GM18868 (cell line): ENCODE results near the gene WDR93.

Experiments
- ATAC-seq: cut with Tn5 transposase; IDR thresholded peaks from one replicate; pipeline ENCODE4 v1.9.1; 2021; ENCODE audit warnings: mild to moderate bottlenecking, moderate library complexity; ENCODE audit not compliant: unreplicated experiment

WDR93 gene

GRCh38 chr15:89747708-89748682, 57.4 kb downstream of the WDR93 start:
- no peak for ATAC-seq

DNA sequence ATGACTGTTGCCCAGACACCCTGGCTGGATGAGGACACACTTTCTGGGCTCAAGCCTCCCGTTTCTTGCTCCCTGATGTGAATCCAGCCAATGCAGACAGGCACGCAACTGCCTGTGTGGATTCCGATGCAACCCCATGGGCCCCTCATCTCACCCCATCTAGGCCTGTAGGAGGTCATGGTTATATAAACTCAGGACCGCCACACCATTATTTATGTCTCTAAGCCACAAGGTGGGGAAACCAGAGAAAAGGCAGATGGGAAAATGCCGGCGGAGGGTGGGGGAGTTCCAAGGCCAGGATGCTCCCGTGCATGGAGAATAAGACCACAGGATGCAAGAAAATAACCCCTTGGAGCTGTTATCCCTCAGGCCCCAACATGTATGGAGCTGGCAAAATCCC, 58.4 kb downstream of the WDR93 start:
- no peak for ATAC-seq

DNA sequence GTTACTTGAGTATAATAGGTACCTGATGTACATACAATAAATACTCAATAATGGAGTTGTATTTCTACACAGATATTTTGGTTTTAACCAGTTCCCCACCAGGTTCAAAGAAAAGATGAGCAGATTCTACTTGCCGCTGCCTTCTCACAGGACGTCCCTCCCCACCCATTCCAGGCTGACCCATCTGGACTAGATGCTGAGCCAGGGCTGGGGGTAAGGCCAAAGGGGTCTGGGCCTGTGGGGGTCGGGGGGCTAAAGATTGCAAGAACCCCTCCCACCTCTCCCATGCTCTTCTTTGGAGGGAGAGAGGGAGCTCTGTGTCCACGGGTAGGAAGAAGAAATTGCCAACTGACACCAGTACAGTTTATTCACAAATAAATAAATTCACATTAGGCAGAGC, 58.9 kb downstream of the WDR93 start:
- no peak for ATAC-seq

DNA sequence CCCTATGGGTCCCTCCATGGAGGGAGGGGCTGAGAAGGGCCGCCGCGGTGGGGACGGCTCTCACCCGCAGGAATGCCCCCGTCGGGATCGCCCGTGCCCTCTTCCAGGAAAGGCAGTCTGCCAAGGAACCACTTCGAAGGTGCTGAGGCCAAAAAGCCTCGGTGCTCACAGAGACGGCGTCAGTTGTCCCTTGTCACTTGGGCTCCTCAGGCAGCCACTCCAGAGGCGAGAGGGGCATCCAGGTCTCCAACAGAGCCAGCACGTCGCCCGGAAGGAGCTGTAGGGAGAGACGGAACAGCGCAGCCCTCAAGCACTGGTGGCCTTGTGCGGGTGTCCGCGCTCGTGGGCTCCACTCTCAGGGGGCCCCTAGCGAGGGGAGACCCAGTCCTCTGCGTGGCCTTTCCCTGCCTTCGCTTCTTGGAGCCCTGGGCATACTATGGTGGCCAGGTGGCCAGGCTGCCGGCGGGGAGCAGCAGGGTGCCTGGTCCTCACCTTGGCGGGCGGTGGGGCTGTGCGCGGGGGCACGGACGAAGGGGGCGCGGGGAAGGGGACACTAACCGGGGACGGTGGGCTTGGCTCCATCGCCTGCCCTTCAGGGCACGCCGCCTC, 59.4 kb downstream of the WDR93 start:
- peak; percentile 5 for ATAC-seq

GRCh38 chr15:89750560-89751542, 60.2 kb downstream of the WDR93 start, which contains the start of gene MESP1:
TSS of gene MESP1 (minus strand) at chr15:89751249. CDS start at chr15:89751231, 18 bp downstream.
- peak; percentile 90 for ATAC-seq

DNA sequence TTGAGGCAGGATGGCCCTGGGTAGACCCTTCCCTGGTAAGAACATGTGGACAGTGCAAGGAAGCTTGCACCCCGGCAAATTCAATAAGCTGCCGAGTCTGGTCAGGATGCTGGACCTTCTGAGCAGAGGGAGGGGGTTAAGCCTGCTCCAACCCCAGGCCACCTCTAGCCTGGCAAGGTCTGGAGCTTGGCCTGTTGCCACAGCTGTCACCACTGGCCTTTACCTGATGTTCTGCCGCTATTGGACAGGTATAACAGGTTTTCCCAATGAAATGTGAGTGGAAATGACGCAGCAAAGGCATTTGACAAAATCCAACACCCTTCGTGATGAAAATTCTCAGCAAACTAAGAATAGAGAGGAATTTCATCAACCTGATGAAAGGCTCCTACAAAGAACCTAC, 61.1 kb downstream of the WDR93 start:
- no peak for ATAC-seq

- no peak for ATAC-seq
Measured at GRCh38 chr15:89753855-89754254, 63.2 kb downstream of the WDR93 start.

GRCh38 chr15:89754361-89755154, 63.9 kb downstream of the WDR93 start:
- no peak for ATAC-seq

GRCh38 chr15:89755701-89756100, 65.1 kb downstream of the WDR93 start:
- ATAC-seq, result no peak

- ATAC-seq, result no peak
Measured at GRCh38 chr15:89756897-89757296, 66.3 kb downstream of the WDR93 start.

GRCh38 chr15:89758283-89758682, 67.7 kb downstream of the WDR93 start:
- ATAC-seq, result no peak

DNA sequence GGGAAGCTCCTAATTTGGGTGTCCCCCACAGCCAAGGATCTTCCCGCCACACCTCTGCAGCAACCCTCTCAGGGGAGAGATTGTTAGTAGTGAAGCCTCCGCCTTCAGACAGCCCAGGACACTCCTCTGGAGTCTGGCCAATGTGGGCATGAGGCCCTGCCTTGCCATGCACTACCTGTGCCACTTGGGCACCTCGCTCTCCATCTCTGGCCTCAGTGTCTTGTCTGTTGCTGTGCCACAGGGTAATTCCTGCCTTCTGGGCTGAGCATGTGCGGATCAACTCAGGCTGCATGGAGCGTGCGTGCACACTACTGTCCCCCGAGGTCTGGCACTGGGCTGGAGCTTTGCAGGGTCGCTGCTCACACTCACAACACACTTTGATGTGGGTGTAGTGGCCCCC, 68.4 kb downstream of the WDR93 start:
- no peak for ATAC-seq

GRCh38 chr15:89759835-89760234, 69.2 kb downstream of the WDR93 start:
- no peak for ATAC-seq

GRCh38 chr15:89760303-89761008, 69.8 kb downstream of the WDR93 start:
- ATAC-seq, result no peak

DNA sequence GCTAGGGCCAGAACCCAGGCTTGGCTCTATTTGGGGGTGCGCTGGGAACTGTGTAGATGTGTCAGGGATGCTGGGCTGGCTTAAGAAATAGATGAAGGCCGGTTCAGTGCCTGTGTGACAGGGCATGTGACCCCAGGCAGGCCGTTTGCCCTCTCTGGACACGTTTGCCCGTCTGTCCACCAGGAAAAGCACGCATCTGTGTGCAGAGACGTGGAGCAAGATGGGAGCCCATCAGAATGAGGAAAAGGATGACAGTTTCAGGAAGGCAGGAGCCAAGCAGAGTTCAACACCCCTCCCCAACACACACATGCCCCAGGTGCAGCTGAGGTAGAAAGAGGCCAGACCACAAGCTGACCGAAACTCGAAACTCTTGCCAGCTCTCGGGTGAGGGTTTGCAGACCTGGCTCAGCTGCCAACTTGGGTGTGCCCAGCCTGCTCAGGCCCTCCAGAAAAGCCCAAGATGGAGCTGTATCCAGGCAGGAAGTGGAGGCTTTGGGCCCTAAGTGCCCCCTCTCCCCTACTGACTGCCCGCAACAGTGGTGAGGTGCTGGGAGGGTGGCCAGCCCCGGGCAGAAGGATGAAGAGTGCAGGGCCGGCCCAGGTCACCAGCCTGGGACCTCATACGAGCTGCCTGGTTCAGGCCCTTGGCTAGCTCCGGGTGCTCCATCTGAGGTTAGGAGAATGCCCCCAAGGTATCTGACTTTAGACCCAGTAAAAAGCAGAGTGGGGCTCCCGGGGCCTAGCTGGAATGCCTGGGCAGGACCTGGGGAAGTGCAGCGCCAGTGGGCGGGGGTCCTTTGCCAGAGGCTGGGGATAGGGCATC, 70.6 kb downstream of the WDR93 start:
- no peak for ATAC-seq

GRCh38 chr15:89761929-89762328, 71.3 kb downstream of the WDR93 start:
- ATAC-seq, result no peak

DNA sequence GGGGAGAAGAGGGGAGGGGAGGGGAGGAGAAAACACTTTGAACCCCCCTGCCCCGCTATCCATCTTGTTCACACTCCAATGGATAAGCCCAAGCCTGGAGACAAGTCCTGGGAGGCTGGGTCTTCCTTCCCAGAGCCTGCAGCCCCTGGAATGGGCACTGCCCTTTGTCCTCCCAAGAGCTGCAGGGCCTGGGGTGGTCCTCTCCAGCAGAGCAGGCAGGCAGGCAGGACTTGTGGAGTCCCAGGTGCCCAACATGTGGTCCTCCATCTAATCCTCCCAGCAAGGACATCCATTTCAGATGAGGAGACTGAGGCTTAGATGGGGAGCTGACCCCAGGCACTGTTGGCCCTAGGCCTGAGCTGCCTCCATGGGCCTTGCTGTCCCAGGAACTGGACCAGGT, 75.1 kb downstream of the WDR93 start:
- ATAC-seq, result no peak
